CD4-positive, alpha-beta T cell (primary cell): ENCODE results near the gene PTPRCAP. TPM values are rescaled to one million over a fixed set of nuclear protein-coding genes. Genes with fewer than 3 reads are reported as not detected.
A peak's percentile ranks its signal among the peaks of the same experiment; 100 is the strongest.

ENCODE experiments used
- ATAC-seq: fragments of 200-7000 bp; cut with Tn5 transposase; one replicate; pipeline ENCODE4 v1.10.0; 2022; ENCODE audit warnings: mild to moderate bottlenecking; ENCODE audit not compliant: poor library complexity
- CTCF ChIA-PET: fragments of 350-600 bp; sonication (Branson Sonifier 250); formaldehyde crosslinking; loops from one replicate; lab custom pipeline; 2021; ENCODE audit warnings: antibody characterized with exemption, inconsistent platforms; lab: Charles Lee
- POLR2A ChIA-PET: fragments of 350-600 bp; sonication (Branson Sonifier 250); formaldehyde crosslinking; loops from one replicate; lab custom pipeline; 2021; ENCODE audit warnings: antibody characterized with exemption, inconsistent platforms; lab: Charles Lee
- DNase-seq, 14 experiments: peaks; one replicate each; pipeline ENCODE4 v3.0.0-alpha.2; 2013 to 2020; ENCODE audit warnings: mixed read lengths in 2 of 14
- H3K27ac ChIP-seq, 2 donors: one replicate each; pipeline versions ENCODE4 v1.5.1 to v1.7.0; 2013; ENCODE audit warnings: low read length in 2 of 2, low read depth in 1 of 2, mild to moderate bottlenecking in 1 of 2
- H3K27me3 ChIP-seq, 2 experiments: 1 replicate in 1 of 2; 2 replicates in 1 of 2; pipeline versions ENCODE4 v1.6.1 to v1.7.0; 2013; ENCODE audit warnings: low read length in 2 of 2, control low read depth in 1 of 2, mild to moderate bottlenecking in 1 of 2, moderate library complexity in 1 of 2; ENCODE audit not compliant: insufficient read depth in 2 of 2, control insufficient read depth in 1 of 2
- H3K36me3 ChIP-seq: one replicate; pipeline ENCODE4 v1.6.1; 2013; ENCODE audit warnings: low read length, control low read depth; ENCODE audit not compliant: insufficient read depth
- H3K4me1 ChIP-seq: one replicate; pipeline ENCODE4 v1.6.1; 2013; ENCODE audit warnings: low read length, control low read depth; ENCODE audit not compliant: insufficient read depth
- H3K4me3 ChIP-seq: one replicate; pipeline ENCODE4 v1.5.1; 2013; ENCODE audit warnings: mild to moderate bottlenecking, low read length, moderate library complexity
- H3K9me3 ChIP-seq, 2 experiments: 1 replicate in 1 of 2; 2 replicates in 1 of 2; pipeline versions ENCODE4 v1.6.1 to v1.7.0; 2013; ENCODE audit warnings: low read length in 2 of 2, mild to moderate bottlenecking in 2 of 2, control low read depth in 1 of 2, moderate library complexity in 1 of 2; ENCODE audit not compliant: control insufficient read depth in 1 of 2, insufficient read depth in 1 of 2
- H3K27ac Mint-ChIP-seq: one replicate; pipeline ENCODE4 v1.8.0; 2020; ENCODE audit warnings: mixed read lengths
- H3K27me3 Mint-ChIP-seq: one replicate; pipeline ENCODE4 v1.8.0; 2021; ENCODE audit warnings: mixed read lengths
- H3K36me3 Mint-ChIP-seq: one replicate; pipeline ENCODE4 v1.8.0; 2021; ENCODE audit warnings: low read depth, mixed read lengths
- H3K4me1 Mint-ChIP-seq: one replicate; pipeline ENCODE4 v1.8.0; 2021; ENCODE audit warnings: low read depth, mixed read lengths
- H3K4me3 Mint-ChIP-seq: one replicate; pipeline ENCODE4 v1.8.0; 2020; ENCODE audit warnings: mild to moderate bottlenecking, mixed read lengths
- H3K9me3 Mint-ChIP-seq: one replicate; pipeline ENCODE4 v1.8.0; 2020; ENCODE audit warnings: mixed read lengths
- intact Hi-C, 2 experiments: fragments of 100-400 bp; cut with DNase I in 1 of 2; cut with micrococcal nuclease in 1 of 2; formaldehyde crosslinking; loops; one replicate each; pipeline versions ENCODE4 v1.15.1 to v1.9.0; 2023 to 2025; cut with DNase I, micrococcal nuclease
- total RNA-seq, 174 experiments: library from RNA in 2 of 174; stranded (reverse) in 2 of 174; gene quantifications; one replicate each; pipeline ENCODE4 v1.2.3 and lab custom pipeline; 2021 to 2026
- TF ChIP-seq, protein P1 (sequence below): fragments of 200-600 bp; IDR thresholded peaks from one replicate; pipeline ENCODE4 v1.8.0; 2022; ENCODE audit warnings: antibody characterized with exemption, mild to moderate bottlenecking

Gene PTPRCAP
- total RNA-seq, 2 experiments from 2014 or later = 129 to 134 TPM

DNA sequence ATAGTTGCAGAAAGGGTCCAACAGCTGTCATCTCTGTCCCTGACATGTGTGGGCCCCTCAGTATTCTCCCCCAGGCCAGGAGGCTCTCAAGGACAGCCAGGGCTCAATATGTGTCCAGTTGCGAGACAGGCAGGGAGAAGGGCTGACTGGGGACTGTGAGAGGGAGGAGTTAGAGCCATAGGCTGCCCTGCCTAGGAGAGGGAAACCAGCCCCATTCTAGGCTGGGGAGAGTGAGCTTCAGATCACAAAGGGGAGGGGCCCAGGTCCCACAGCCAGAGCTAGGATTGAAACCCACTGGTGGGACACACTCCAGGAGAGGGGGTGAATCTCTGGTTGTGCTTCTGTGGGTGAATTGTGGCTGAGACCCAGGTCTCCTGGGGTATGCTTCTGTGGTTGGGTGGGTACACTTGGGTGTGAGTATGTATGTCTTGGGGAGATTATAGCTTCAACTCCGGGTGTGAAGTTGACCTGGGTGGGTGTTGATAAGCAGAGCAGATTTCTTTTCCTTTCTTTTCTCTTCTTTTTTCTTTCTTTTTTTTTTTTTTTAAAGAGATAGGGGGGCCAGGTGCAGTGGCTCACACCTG is 24.1 kb downstream of the PTPRCAP start:
- Mint-ChIP-seq H3K4me3 (peak overlapping the region; percentile 82), H3K9me3 (no peaks in the 10 kb centered on the region), H3K27me3 (no peaks in the 10 kb centered on the region), H3K27ac (peak overlapping the region; percentile 98), H3K4me1 (peaks cover 83% of the 10 kb centered on the region), H3K36me3 (peaks cover 9% of the 10 kb centered on the region)
- peaks cover 98% of the 10 kb centered on the region for H3K4me1 ChIP-seq
- no peaks in the 10 kb centered on the region for H3K9me3 ChIP-seq
- ATAC-seq (no peak), DNase-seq (no peak)
- intact Hi-C loops = no loop called here
- ChIA-PET CTCF (interaction anchor here (0.6 to 2.0 kb wide), 4 partner anchors 8 to 151 kb away, joined by 3 to 6 read pairs (median 3); no protein-coding TSS in a partner anchor), POLR2A (interaction anchor here (0.7 to 12.5 kb wide), 11 partner anchors 10 to 568 kb away, joined by 3 to 411 read pairs (median 5); partner anchors contain the start of genes AIP, PPP1CA, PTPRCAP and RAD9A)
- TF ChIP-seq, protein P1, sequence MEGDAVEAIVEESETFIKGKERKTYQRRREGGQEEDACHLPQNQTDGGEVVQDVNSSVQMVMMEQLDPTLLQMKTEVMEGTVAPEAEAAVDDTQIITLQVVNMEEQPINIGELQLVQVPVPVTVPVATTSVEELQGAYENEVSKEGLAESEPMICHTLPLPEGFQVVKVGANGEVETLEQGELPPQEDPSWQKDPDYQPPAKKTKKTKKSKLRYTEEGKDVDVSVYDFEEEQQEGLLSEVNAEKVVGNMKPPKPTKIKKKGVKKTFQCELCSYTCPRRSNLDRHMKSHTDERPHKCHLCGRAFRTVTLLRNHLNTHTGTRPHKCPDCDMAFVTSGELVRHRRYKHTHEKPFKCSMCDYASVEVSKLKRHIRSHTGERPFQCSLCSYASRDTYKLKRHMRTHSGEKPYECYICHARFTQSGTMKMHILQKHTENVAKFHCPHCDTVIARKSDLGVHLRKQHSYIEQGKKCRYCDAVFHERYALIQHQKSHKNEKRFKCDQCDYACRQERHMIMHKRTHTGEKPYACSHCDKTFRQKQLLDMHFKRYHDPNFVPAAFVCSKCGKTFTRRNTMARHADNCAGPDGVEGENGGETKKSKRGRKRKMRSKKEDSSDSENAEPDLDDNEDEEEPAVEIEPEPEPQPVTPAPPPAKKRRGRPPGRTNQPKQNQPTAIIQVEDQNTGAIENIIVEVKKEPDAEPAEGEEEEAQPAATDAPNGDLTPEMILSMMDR = no peak
- no peak overlapping the region for H3K4me3 ChIP-seq
- H3K36me3 ChIP-seq = peaks cover 18% of the 10 kb centered on the region
- H3K27ac ChIP-seq = peak overlapping the region in 1 of 2 donors; percentile 84
- no peaks in the 10 kb centered on the region for H3K27me3 ChIP-seq

DNA sequence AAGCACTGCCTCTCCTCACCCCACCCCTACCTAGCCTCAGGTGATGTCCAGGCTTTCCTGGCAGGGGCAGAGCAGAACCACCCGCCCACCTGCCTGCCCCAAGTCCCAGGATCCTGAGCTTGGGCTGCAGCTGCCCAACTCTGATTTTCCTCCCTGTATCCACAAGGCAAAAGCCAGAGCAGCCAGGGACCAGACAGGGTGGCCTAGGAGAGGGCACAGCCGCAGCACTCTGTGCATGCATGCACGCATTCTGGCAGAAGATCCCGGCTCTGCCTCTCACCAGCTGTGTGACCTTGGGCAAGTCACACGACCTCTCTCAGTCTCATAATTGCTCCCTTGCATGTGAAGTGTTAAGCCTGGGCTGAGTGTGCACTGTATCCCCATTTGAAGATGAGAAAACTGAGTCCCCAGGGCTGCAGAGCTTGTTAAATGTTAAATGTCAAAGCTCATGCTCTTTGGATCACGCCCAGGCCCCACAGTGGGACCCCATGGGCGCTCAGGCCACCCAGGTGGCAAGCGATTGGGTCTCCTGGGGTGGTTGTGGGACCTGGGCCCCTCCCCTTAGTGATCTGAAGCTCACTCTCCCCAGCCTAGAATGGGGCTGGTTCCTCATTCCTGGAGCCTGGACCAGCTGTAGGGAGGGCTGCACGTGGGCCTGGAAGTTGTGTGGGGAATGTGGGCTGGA is 24.8 kb downstream of the PTPRCAP start:
- Histone ChIP-seq H3K27me3 (no peaks in the 10 kb centered on the region), H3K4me1 (peaks cover 98% of the 10 kb centered on the region), H3K9me3 (no peaks in the 10 kb centered on the region), H3K4me3 (no peak overlapping the region), H3K27ac (peak overlapping the region in 1 of 2 donors; percentile 84), H3K36me3 (peaks cover 26% of the 10 kb centered on the region)
- Mint-ChIP-seq H3K27ac (peak overlapping the region; percentile 98), H3K4me3 (peak overlapping the region; percentile 82), H3K27me3 (no peaks in the 10 kb centered on the region), H3K4me1 (peaks cover 83% of the 10 kb centered on the region), H3K9me3 (no peaks in the 10 kb centered on the region), H3K36me3 (peaks cover 16% of the 10 kb centered on the region)
- POLR2A ChIA-PET = interaction anchor here (0.9 to 12.5 kb wide), 11 partner anchors 8 to 1915 kb away, joined by 3 to 411 read pairs (median 5); partner anchors contain the start of genes AIP, PPP1CA, PTPRCAP and RAD9A
- intact Hi-C loops = no loop called here
- DNase-seq = no peak
- TF ChIP-seq, protein P1 = no peak
- CTCF ChIA-PET = interaction anchor here (1.4 to 2.0 kb wide), 2 partner anchors 8 to 10 kb away, joined by 3 to 6 read pairs; no protein-coding TSS in a partner anchor
- no peak for ATAC-seq

DNA sequence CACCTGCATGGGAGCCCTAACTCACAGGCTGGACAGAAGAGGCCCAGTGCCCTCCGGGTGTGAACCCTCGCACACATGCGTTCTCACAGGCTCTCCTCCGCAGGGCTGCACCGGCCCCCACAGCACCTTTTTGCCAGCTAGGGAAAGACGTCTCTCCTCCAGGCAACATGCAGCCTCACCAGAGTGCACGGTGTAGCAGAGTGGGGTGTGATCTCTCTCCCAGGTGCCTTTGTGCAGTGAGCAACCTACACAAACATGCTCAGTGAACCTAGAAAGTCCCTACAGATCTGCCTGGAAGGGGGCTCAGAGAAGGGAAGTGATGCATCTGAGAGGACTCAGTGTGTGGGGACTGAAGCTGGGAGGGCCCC is 25.7 kb downstream of the PTPRCAP start:
- peak in 2 of 14 experiments; percentile 42 to 46 for DNase-seq
- Mint-ChIP-seq H3K9me3 (no peaks in the 10 kb centered on the region), H3K4me1 (peaks cover 83% of the 10 kb centered on the region), H3K27ac (peak overlapping the region; percentile 98), H3K27me3 (no peaks in the 10 kb centered on the region), H3K36me3 (peaks cover 25% of the 10 kb centered on the region), H3K4me3 (peak overlapping the region; percentile 78)
- Histone ChIP-seq H3K27ac (peak overlapping the region in 1 of 2 donors; percentile 84), H3K4me1 (peaks cover 98% of the 10 kb centered on the region), H3K36me3 (peaks cover 34% of the 10 kb centered on the region), H3K9me3 (no peaks in the 10 kb centered on the region), H3K4me3 (no peak overlapping the region), H3K27me3 (no peaks in the 10 kb centered on the region)
- POLR2A ChIA-PET = interaction anchor here (0.9 to 12.5 kb wide), 10 partner anchors 9 to 1915 kb away, joined by 3 to 411 read pairs (median 7); partner anchors contain the start of genes AIP, CABP4, PPP1CA and PTPRCAP
- intact Hi-C loops = no loop called here
- TF ChIP-seq, protein P1 = no peak
- no peak for ATAC-seq
- CTCF ChIA-PET = no interaction called here
